CD14-positive monocyte (primary cell): ENCODE data around the gene SKOR2. TPM values are rescaled to one million over a fixed set of nuclear protein-coding genes. Genes with fewer than 3 reads are reported as not detected.
"Not testable (repeated sequence)": the region's sequence is repeated elsewhere in the genome, so short reads cannot be mapped to it uniquely, and the experiment has no call there.

Experiments used
- DNase-seq, 3 donors: peaks; one replicate each; pipeline ENCODE4 v3.0.0-alpha.2; 2011 to 2022
- H2AFZ ChIP-seq: 2 replicates; pipeline ENCODE4 v1.6.0; 2012; ENCODE audit warnings: mild to moderate bottlenecking, low read depth, low read length, inconsistent platforms; ENCODE audit not compliant: insufficient read depth, poor library complexity, severe bottlenecking
- H3K27ac ChIP-seq, 2 donors: 1 replicate in 1 of 2; 2 replicates in 1 of 2; pipeline ENCODE4 v1.5.1; 2012 to 2013; ENCODE audit warnings: low read length in 2 of 2, control low read depth in 1 of 2, inconsistent platforms in 1 of 2, low read depth in 1 of 2, mild to moderate bottlenecking in 1 of 2
- H3K27me3 ChIP-seq, 2 donors: one replicate each; pipeline versions ENCODE4 v1.6.0 to v1.6.1; 2011 to 2013; ENCODE audit warnings: low read length in 2 of 2; ENCODE audit not compliant: control insufficient read depth in 2 of 2, insufficient read depth in 2 of 2
- H3K36me3 ChIP-seq, 2 donors: replicated peaks in 1 of 2; 1 replicate in 1 of 2; 2 replicates in 1 of 2; pipeline versions ENCODE4 v1.5.1 to v1.6.1; 2012 to 2013; ENCODE audit warnings: low read length in 2 of 2, control low read depth in 1 of 2, inconsistent platforms in 1 of 2, mild to moderate bottlenecking in 1 of 2; ENCODE audit not compliant: insufficient read depth in 2 of 2, control insufficient read depth in 1 of 2
- H3K4me1 ChIP-seq, 2 donors: 1 replicate in 1 of 2; 2 replicates in 1 of 2; pipeline versions ENCODE4 v1.5.1 to v1.6.1; 2012 to 2013; ENCODE audit warnings: low read length in 2 of 2, control low read depth in 1 of 2, inconsistent platforms in 1 of 2, mild to moderate bottlenecking in 1 of 2, moderate library complexity in 1 of 2; ENCODE audit not compliant: insufficient read depth in 2 of 2, control insufficient read depth in 1 of 2
- H3K4me2 ChIP-seq: replicated peaks from 2 replicates; pipeline ENCODE3; 2012; ENCODE audit warnings: low read length, moderate library complexity, mild to moderate bottlenecking; ENCODE audit not compliant: poor library complexity, severe bottlenecking; ENCODE audit errors: extremely low read depth
- H3K4me3 ChIP-seq, 3 experiments: fragments of 200-600 bp in 1 of 3; sonication (generic) in 1 of 3; replicated peaks in 1 of 3; 1 replicate in 2 of 3; 2 replicates in 1 of 3; pipeline ENCODE4 v1.5.1; 2011 to 2013; ENCODE audit warnings: low read length in 3 of 3, mild to moderate bottlenecking in 3 of 3, control low read depth in 2 of 3, low read depth in 2 of 3, inconsistent platforms in 1 of 3, moderate library complexity in 1 of 3
- H3K79me2 ChIP-seq: 2 replicates; pipeline ENCODE4 v1.6.0; 2012; ENCODE audit warnings: mild to moderate bottlenecking, control low read depth, inconsistent platforms, low read length, moderate library complexity; ENCODE audit not compliant: insufficient read depth
- H3K9ac ChIP-seq: 2 replicates; pipeline ENCODE4 v1.6.0; 2017; ENCODE audit warnings: low read length, mild to moderate bottlenecking; ENCODE audit not compliant: insufficient read depth, poor library complexity, severe bottlenecking
- H3K9me3 ChIP-seq, 2 donors: replicated peaks in 1 of 2; 1 replicate in 1 of 2; 2 replicates in 1 of 2; pipeline versions ENCODE4 v1.5.1 to v1.6.1; 2012 to 2013; ENCODE audit warnings: low read length in 2 of 2, control low read depth in 1 of 2; ENCODE audit not compliant: control insufficient read depth in 1 of 2, insufficient read depth in 1 of 2
- H4K20me1 ChIP-seq: 2 replicates; pipeline ENCODE4 v1.6.0; 2012; ENCODE audit warnings: mild to moderate bottlenecking, low read length, control low read depth, moderate library complexity; ENCODE audit not compliant: insufficient read depth
- H3K27ac Mint-ChIP-seq, 7 donors: one replicate each; pipeline ENCODE4 v1.8.0; 2020; ENCODE audit warnings: mild to moderate bottlenecking in 7 of 7, mixed read lengths in 7 of 7, moderate library complexity in 6 of 7, inconsistent platforms in 2 of 7
- H3K27me3 Mint-ChIP-seq, 3 donors: one replicate each; pipeline ENCODE4 v1.8.0; 2021 to 2022; ENCODE audit warnings: low read depth in 3 of 3, mild to moderate bottlenecking in 3 of 3, mixed read lengths in 3 of 3, moderate library complexity in 3 of 3, inconsistent platforms in 1 of 3
- H3K36me3 Mint-ChIP-seq, 2 donors: one replicate each; pipeline ENCODE4 v1.8.0; 2020; ENCODE audit warnings: mixed read lengths in 2 of 2, inconsistent platforms in 1 of 2, mild to moderate bottlenecking in 1 of 2
- H3K4me1 Mint-ChIP-seq: one replicate; pipeline ENCODE4 v1.8.0; 2020; ENCODE audit warnings: mild to moderate bottlenecking, mixed read lengths
- H3K4me3 Mint-ChIP-seq, 2 donors: one replicate each; pipeline ENCODE4 v1.8.0; 2020; ENCODE audit warnings: mild to moderate bottlenecking in 2 of 2, mixed read lengths in 2 of 2, moderate library complexity in 1 of 2
- H3K9me3 Mint-ChIP-seq, 7 donors: one replicate each; pipeline ENCODE4 v1.8.0; 2020 to 2022; ENCODE audit warnings: mixed read lengths in 7 of 7, mild to moderate bottlenecking in 6 of 7, moderate library complexity in 6 of 7, inconsistent platforms in 2 of 7
- CTCF ChIP-seq: fragments of 200-600 bp; IDR thresholded peaks from one replicate; pipeline ENCODE4 v1.8.0; 2022; ENCODE audit warnings: antibody characterized with exemption, mild to moderate bottlenecking
- WGBS: methylation state at CpG from one replicate; pipeline ENCODE4 v1.1.5; 2013; ENCODE audit warnings: missing lambda C conversion rate; ENCODE audit not compliant: insufficient coverage; 5-methylcytosine and 5-hydroxymethylcytosine counted together
- intact Hi-C, 2 donors: fragments of 100-400 bp; cut with micrococcal nuclease; formaldehyde crosslinking; loops; one replicate each; pipeline versions ENCODE4 v1.15.0 to v1.15.1; 2023
- polyA plus RNA-seq, 3 donors: library from polyadenylated mRNA; depleted of rRNA in 1 of 3; unstranded in 2 of 3; stranded (reverse) in 1 of 3; fragments of 300-500 nt in 2 of 3; fragments of >200 nt in 1 of 3; fragmentation: Illumina TruSeq in 2 of 3; gene quantifications; 1 replicate in 2 of 3; 2 replicates in 1 of 3; pipeline ENCODE4 v1.2.3, GENCODE V29; 2012 to 2021

Gene SKOR2
- polyA plus RNA-seq, 3 donors: not detected

DNA sequence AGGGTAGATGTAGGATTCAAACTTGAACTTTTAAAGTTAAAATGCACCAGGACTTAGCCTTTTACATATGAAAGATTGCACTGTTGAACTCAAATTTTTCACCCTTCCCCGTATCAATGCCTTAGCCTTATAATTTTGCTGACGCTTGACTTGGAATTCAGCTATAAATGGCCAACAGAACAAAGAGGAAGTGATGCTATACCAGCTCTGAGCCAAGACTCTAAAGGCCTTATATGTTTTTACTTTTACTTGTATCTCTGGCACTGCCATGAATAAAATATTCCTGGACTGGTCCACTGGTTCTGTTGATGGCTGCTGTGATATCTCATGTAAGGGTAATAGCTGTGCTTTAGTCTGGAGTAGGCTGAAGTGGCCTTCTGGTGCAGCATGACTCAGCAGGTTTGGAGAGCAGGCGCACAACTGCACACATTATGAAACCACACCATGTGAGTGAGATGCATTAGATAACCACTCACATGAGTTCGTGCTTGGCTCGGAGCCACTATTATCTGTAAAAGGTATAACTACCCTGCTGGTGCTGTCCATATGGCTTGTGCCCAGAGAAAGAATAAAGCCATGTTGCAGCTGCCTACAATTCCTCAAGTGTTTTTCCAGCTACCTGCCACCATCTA is 66.9 kb downstream of the SKOR2 start:
- Mint-ChIP-seq H3K27me3 (peaks cover 2 to 10% (median 8%) of the 10 kb centered on the region in 3 donors), H3K36me3 (no peaks in the 10 kb centered on the region), H3K4me1 (peaks cover 2% of the 10 kb centered on the region), H3K4me3 (peak overlapping the region in 1 of 2 donors; percentile 69), H3K9me3 (peaks cover 0 to 30% (median 25%) of the 10 kb centered on the region in 7 donors), H3K27ac (peak overlapping the region in 4 of 7 donors; percentile 21 to 64 (median 61))
- Histone ChIP-seq H2AFZ (peak overlapping the region; percentile 15), H3K36me3 (no peaks in the 10 kb centered on the region), H3K4me1 (no peaks in the 10 kb centered on the region), H3K27me3 (peaks cover 2 to 9% of the 10 kb centered on the region in 2 donors), H3K27ac (no peak overlapping the region), H3K4me3 (no peak overlapping the region), H4K20me1 (no peaks in the 10 kb centered on the region), H3K4me2 (peak overlapping the region; percentile 27), H3K9me3 (peaks cover 4 to 10% of the 10 kb centered on the region in 2 donors), H3K79me2 (no peaks in the 10 kb centered on the region), H3K9ac (no peak overlapping the region)
- WGBS: no CpG with 5 or more reads among the region's 5 CpGs
- peak; percentile 13 to 46 (median 26) for DNase-seq
- intact Hi-C loops: no loop called here
- no peak for TF ChIP-seq CTCF

- H3K36me3 ChIP-seq, H3K4me2 ChIP-seq, H2AFZ ChIP-seq, H3K79me2 ChIP-seq, DNase-seq, H3K27ac ChIP-seq, intact Hi-C loops, H3K9ac ChIP-seq, H3K36me3 Mint-ChIP-seq, H3K27ac Mint-ChIP-seq, H3K4me1 ChIP-seq, H4K20me1 ChIP-seq, H3K4me3 ChIP-seq, H3K4me3 Mint-ChIP-seq, H3K27me3 ChIP-seq, H3K4me1 Mint-ChIP-seq: not testable (repeated sequence)
- peaks cover 4 to 10% of the 10 kb centered on the region in 2 donors for H3K9me3 ChIP-seq
- Mint-ChIP-seq H3K9me3 (peaks cover 0 to 28% (median 20%) of the 10 kb centered on the region in 7 donors), H3K27me3 (peaks cover 4 to 14% (median 7%) of the 10 kb centered on the region in 3 donors)
- WGBS: 91% methylated on average over 5 of the region's 5 CpGs
Measured at GRCh38 chr18:47182156-47182555, 69.3 kb downstream of the SKOR2 start.
